ENCODE data around the gene RFPL3.

DNA sequence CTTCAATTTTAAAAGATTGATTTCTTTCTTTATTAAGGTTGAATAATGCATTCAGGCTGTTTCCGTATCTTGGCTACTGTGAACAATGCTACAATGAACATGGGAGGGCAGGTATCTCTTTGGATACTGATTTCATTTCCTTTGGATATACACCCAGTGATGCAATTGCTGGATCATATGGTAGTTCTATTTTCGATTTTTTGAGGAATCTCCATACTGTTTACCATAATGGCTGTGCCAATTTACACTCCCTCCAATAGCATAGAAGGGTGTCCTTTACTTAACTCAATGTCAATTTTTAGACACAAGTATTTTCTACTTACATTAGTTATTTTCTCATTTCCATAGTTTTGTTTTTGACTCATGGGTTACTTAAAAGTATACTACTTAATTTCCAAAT, 46.4 kb downstream of the RFPL3 start:
- TF ChIP-seq ZBTB7A (IDR thresholded peaks at IDR 0.05; ENCODE audit: low read depth) = no peak
- no peak for TF ChIP-seq EGR1 (IDR thresholded peaks at IDR 0.05)
- TF ChIP-seq CREB1 (IDR thresholded peaks at IDR 0.05; ENCODE audit: low read depth) = no peak
- no peak for TF ChIP-seq TCF12 (IDR thresholded peaks at IDR 0.05; ENCODE audit: low read depth)
- TF ChIP-seq, protein P1, sequence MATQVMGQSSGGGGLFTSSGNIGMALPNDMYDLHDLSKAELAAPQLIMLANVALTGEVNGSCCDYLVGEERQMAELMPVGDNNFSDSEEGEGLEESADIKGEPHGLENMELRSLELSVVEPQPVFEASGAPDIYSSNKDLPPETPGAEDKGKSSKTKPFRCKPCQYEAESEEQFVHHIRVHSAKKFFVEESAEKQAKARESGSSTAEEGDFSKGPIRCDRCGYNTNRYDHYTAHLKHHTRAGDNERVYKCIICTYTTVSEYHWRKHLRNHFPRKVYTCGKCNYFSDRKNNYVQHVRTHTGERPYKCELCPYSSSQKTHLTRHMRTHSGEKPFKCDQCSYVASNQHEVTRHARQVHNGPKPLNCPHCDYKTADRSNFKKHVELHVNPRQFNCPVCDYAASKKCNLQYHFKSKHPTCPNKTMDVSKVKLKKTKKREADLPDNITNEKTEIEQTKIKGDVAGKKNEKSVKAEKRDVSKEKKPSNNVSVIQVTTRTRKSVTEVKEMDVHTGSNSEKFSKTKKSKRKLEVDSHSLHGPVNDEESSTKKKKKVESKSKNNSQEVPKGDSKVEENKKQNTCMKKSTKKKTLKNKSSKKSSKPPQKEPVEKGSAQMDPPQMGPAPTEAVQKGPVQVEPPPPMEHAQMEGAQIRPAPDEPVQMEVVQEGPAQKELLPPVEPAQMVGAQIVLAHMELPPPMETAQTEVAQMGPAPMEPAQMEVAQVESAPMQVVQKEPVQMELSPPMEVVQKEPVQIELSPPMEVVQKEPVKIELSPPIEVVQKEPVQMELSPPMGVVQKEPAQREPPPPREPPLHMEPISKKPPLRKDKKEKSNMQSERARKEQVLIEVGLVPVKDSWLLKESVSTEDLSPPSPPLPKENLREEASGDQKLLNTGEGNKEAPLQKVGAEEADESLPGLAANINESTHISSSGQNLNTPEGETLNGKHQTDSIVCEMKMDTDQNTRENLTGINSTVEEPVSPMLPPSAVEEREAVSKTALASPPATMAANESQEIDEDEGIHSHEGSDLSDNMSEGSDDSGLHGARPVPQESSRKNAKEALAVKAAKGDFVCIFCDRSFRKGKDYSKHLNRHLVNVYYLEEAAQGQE (IDR thresholded peaks at IDR 0.05; ENCODE audit: low read depth) = no peak
- no peak for TF ChIP-seq RAD21 (IDR thresholded peaks at IDR 0.05; ENCODE audit: low read depth)

Measured in Ishikawa (cell line).